PC-3 (cell line): Measurements from ENCODE around the gene STK24. TPM values are rescaled to one million over a fixed set of nuclear protein-coding genes. Genes with fewer than 3 reads are reported as not detected.

Source experiments
- ATAC-seq: fragments of 200-7000 bp; cut with Tn5 transposase; 2 replicates; pipeline ENCODE4 v1.9.1; 2020; ENCODE audit warnings: mild to moderate bottlenecking, moderate library complexity
- BruUV-seq: library from RNA; stranded (reverse); fragments of 400-500 nt; replicated peaks from 2 replicates; lab custom pipeline; 2021; lab: Mats Ljungman, UMichigan
- CTCF ChIA-PET: fragments of 300-600 bp; sonication (Branson Sonifier 250); formaldehyde crosslinking; loops from one replicate; lab custom pipeline; 2022; ENCODE audit warnings: antibody characterized with exemption; lab: Charles Lee
- POLR2A ChIA-PET: fragments of 300-600 bp; sonication (Branson Sonifier 250); formaldehyde crosslinking; loops from one replicate; lab custom pipeline; 2022; ENCODE audit warnings: antibody characterized with exemption; ENCODE audit not compliant: unreplicated experiment; lab: Charles Lee
- DNase-seq: peaks from one replicate; pipeline ENCODE4 v3.0.0-alpha.2; 2015
- H2AFZ ChIP-seq: fragments of 300-600 bp; sonication (generic); 2 replicates; pipeline ENCODE4 v1.6.0; 2016; ENCODE audit warnings: antibody characterized with exemption, low read length
- H3F3A ChIP-seq: fragments of 300-600 bp; sonication (generic); one replicate; pipeline ENCODE4 v1.6.0; 2017; ENCODE audit warnings: antibody characterized with exemption, low read length, control low read depth, mild to moderate bottlenecking; ENCODE audit not compliant: unreplicated experiment
- H3K27ac ChIP-seq: fragments of 300-600 bp; sonication (generic); 2 replicates; pipeline ENCODE4 v1.5.1; 2016; ENCODE audit warnings: mild to moderate bottlenecking, low read length
- H3K27me3 ChIP-seq: fragments of 300-600 bp; sonication (generic); 2 replicates; pipeline ENCODE4 v1.6.1; 2016; ENCODE audit warnings: low read length, mixed read lengths
- H3K36me3 ChIP-seq: fragments of 300-600 bp; sonication (generic); 2 replicates; pipeline ENCODE4 v1.6.1; 2016; ENCODE audit warnings: low read depth, mixed run types, low read length, mixed read lengths
- H3K4me1 ChIP-seq: fragments of 300-600 bp; sonication (generic); 2 replicates; pipeline ENCODE4 v1.5.1; 2016; ENCODE audit warnings: low read length; ENCODE audit not compliant: insufficient read depth
- H3K4me2 ChIP-seq: fragments of 300-600 bp; sonication (generic); 2 replicates; pipeline ENCODE4 v1.6.0; 2016; ENCODE audit warnings: low read length
- H3K4me3 ChIP-seq: fragments of 300-600 bp; sonication (generic); 2 replicates; pipeline ENCODE4 v1.5.1; 2016; ENCODE audit warnings: mild to moderate bottlenecking, low read length, mixed read lengths
- H3K79me2 ChIP-seq: fragments of 300-600 bp; sonication (generic); 2 replicates; pipeline ENCODE4 v1.6.1; 2017; ENCODE audit warnings: low read length, mixed read lengths
- H3K9ac ChIP-seq: fragments of 300-600 bp; sonication (generic); 2 replicates; pipeline ENCODE4 v1.6.0; 2016; ENCODE audit warnings: mild to moderate bottlenecking, low read length
- H3K9me2 ChIP-seq: fragments of 300-600 bp; sonication (generic); replicated peaks from 2 replicates; pipeline ENCODE4 v1.6.1; 2016; ENCODE audit warnings: mixed run types, low read length, mixed read lengths
- H3K9me3 ChIP-seq: fragments of 300-600 bp; sonication (generic); 2 replicates; pipeline ENCODE4 v1.6.1; 2016; ENCODE audit warnings: low read length, mixed read lengths
- H4K20me1 ChIP-seq: fragments of 300-600 bp; sonication (generic); 2 replicates; pipeline ENCODE4 v1.6.1; 2016; ENCODE audit warnings: low read length, mixed read lengths
- CTCF ChIP-seq: fragments of 300-600 bp; sonication (generic); conservative IDR thresholded peaks from 2 replicates; pipeline ENCODE4 v1.5.1; 2017; ENCODE audit warnings: antibody characterized with exemption, low read depth, mild to moderate bottlenecking, low read length
- EZH2 ChIP-seq: fragments of 300-600 bp; sonication (generic); IDR thresholded peaks from one replicate; pipeline ENCODE4 v1.6.1; 2017; ENCODE audit warnings: antibody characterized with exemption, mild to moderate bottlenecking, low read length; ENCODE audit not compliant: unreplicated experiment
- EZH2phosphoT487 ChIP-seq: fragments of 300-600 bp; sonication (generic); IDR thresholded peaks from 2 replicates; pipeline ENCODE4 v1.6.1; 2018; ENCODE audit warnings: mild to moderate bottlenecking, antibody characterized with exemption, low read length, borderline replicate concordance
- intact Hi-C: fragments of 100-400 bp; cut with micrococcal nuclease; formaldehyde crosslinking; loops from 2 replicates; pipeline ENCODE4 v1.9.0; 2023
- total RNA-seq: library from RNA; depleted of rRNA; stranded (reverse); fragments of >200 nt; gene quantifications from 2 replicates; pipeline ENCODE4 v1.2.3, GENCODE V29; 2014

STK24 gene
- total RNA-seq, 1 experiment from 2014 or later = 52.4 TPM

GRCh38 chr13:98556142-98556816 lies 20.6 kb downstream of the STK24 start:
- H3K9me2 ChIP-seq = no peaks in the 10 kb centered on the region
- TF ChIP-seq CTCF = no peak
- TF ChIP-seq EZH2phosphoT487 = no peak
- no peak for TF ChIP-seq EZH2
- H2AFZ ChIP-seq = no peak overlapping the region
- H3F3A ChIP-seq = no peaks in the 10 kb centered on the region
- no peak overlapping the region for H3K27ac ChIP-seq
- ChIA-PET POLR2A (no interaction called here), CTCF (no interaction called here)
- peaks cover 96% of the 10 kb centered on the region for H3K79me2 ChIP-seq
- H3K4me2 ChIP-seq = no peak overlapping the region
- no peak overlapping the region for H3K9ac ChIP-seq
- H3K4me1 ChIP-seq = peaks cover 5% of the 10 kb centered on the region; the same call in 1 of the 2 replicates
- no peaks in the 10 kb centered on the region for H3K9me3 ChIP-seq
- BruUV-seq = no TSS peak
- DNase-seq (no peak), ATAC-seq (no peak)
- H3K27me3 ChIP-seq = no peaks in the 10 kb centered on the region
- intact Hi-C loops = no loop called here
- no peaks in the 10 kb centered on the region for H3K36me3 ChIP-seq
- H4K20me1 ChIP-seq = peaks cover 39% of the 10 kb centered on the region; the same call in 1 of the 2 replicates
- H3K4me3 ChIP-seq = no peak overlapping the region

- POLR2A ChIA-PET = no interaction called here
- CTCF ChIA-PET = no interaction called here
- H3K79me2 ChIP-seq = peaks cover 91% of the 10 kb centered on the region
- no peak overlapping the region for H3K9ac ChIP-seq
- intact Hi-C loops = no loop called here
- H3K27me3 ChIP-seq = no peaks in the 10 kb centered on the region
- 0 out of 2 replicates have a peak, but pooled peaks cover 6% of the 10 kb centered on the region for H3K4me1 ChIP-seq
- no peak overlapping the region for H3K4me2 ChIP-seq
- DNase-seq (no peak), ATAC-seq (no peak)
- H3F3A ChIP-seq = no peaks in the 10 kb centered on the region
- BruUV-seq = no TSS peak
- no peaks in the 10 kb centered on the region for H3K9me3 ChIP-seq
- H3K36me3 ChIP-seq = peaks cover 16% of the 10 kb centered on the region
- H3K27ac ChIP-seq = no peak overlapping the region
- no peaks in the 10 kb centered on the region for H3K9me2 ChIP-seq
- H3K4me3 ChIP-seq = no peak overlapping the region
- peaks cover 9% of the 10 kb centered on the region; the same call in 1 of the 2 replicates for H4K20me1 ChIP-seq
- no peak for TF ChIP-seq EZH2
- no peak for TF ChIP-seq CTCF
- TF ChIP-seq EZH2phosphoT487 = no peak
- H2AFZ ChIP-seq = no peak overlapping the region
Observed at GRCh38 chr13:98549728-98550317, 27.1 kb downstream of the STK24 start.
